MM.1S (cell line): ENCODE measurements around the gene ADPRH.

Experiments used
- DNase-seq: peaks from one replicate; pipeline ENCODE4 v3.0.0-alpha.2; 2015
- H2AFZ ChIP-seq: fragments of 300-600 bp; sonication (generic); 2 replicates; pipeline ENCODE4 v1.6.0; 2016; ENCODE audit warnings: antibody characterized with exemption, low read length
- H3F3A ChIP-seq: fragments of 300-600 bp; sonication (generic); 2 replicates; pipeline ENCODE4 v1.6.1; 2016; ENCODE audit warnings: mild to moderate bottlenecking, antibody characterized with exemption, low read length, moderate library complexity, mixed read lengths; ENCODE audit not compliant: insufficient read depth
- H3K27ac ChIP-seq: fragments of 300-600 bp; sonication (generic); 2 replicates; pipeline ENCODE4 v1.5.1; 2016; ENCODE audit warnings: mild to moderate bottlenecking, low read length
- H3K27me3 ChIP-seq: fragments of 300-600 bp; sonication (generic); replicated peaks from 2 replicates; pipeline ENCODE4 v1.6.0; 2016; ENCODE audit warnings: low read length; ENCODE audit not compliant: insufficient read depth
- H3K36me3 ChIP-seq: fragments of 300-600 bp; sonication (generic); replicated peaks from 2 replicates; pipeline ENCODE4 v1.6.1; 2016; ENCODE audit warnings: mild to moderate bottlenecking, low read length, mixed read lengths; ENCODE audit not compliant: insufficient read depth
- H3K4me1 ChIP-seq: fragments of 300-600 bp; sonication (generic); 2 replicates; pipeline ENCODE4 v1.6.1; 2016; ENCODE audit warnings: low read length, mixed read lengths
- H3K4me2 ChIP-seq: fragments of 300-600 bp; sonication (generic); 2 replicates; pipeline ENCODE4 v1.6.0; 2016; ENCODE audit warnings: low read depth, low read length
- H3K4me3 ChIP-seq: fragments of 300-600 bp; sonication (generic); 2 replicates; pipeline ENCODE4 v1.5.1; 2016; ENCODE audit warnings: low read length, mixed read lengths
- H3K79me2 ChIP-seq: fragments of 300-600 bp; sonication (generic); 2 replicates; pipeline ENCODE4 v1.6.1; 2016; ENCODE audit warnings: mixed run types, low read length, mixed read lengths
- H3K9ac ChIP-seq: fragments of 300-600 bp; sonication (generic); 2 replicates; pipeline ENCODE4 v1.6.1; 2016; ENCODE audit warnings: low read length, mixed read lengths
- H3K9me2 ChIP-seq: fragments of 300-600 bp; sonication (generic); replicated peaks from 2 replicates; pipeline ENCODE4 v1.6.1; 2016; ENCODE audit warnings: mild to moderate bottlenecking, low read length, mixed read lengths; ENCODE audit not compliant: insufficient read depth
- H3K9me3 ChIP-seq: fragments of 300-600 bp; sonication (generic); replicated peaks from 2 replicates; pipeline ENCODE4 v1.6.1; 2016; ENCODE audit warnings: mild to moderate bottlenecking, low read length, mixed read lengths; ENCODE audit not compliant: insufficient read depth
- H4K20me1 ChIP-seq: fragments of 300-600 bp; sonication (generic); 2 replicates; pipeline ENCODE4 v1.6.1; 2016; ENCODE audit warnings: mild to moderate bottlenecking, low read length, moderate library complexity, mixed read lengths; ENCODE audit not compliant: insufficient read depth
- EZH2 ChIP-seq: fragments of 300-600 bp; sonication (generic); optimal IDR thresholded peaks from 2 replicates; pipeline ENCODE3; 2017; ENCODE audit warnings: low read depth, mild to moderate bottlenecking, antibody characterized with exemption, low read length, mixed read lengths
- EZH2phosphoT487 ChIP-seq: fragments of 300-600 bp; sonication (generic); IDR thresholded peaks from 2 replicates; pipeline ENCODE4 v1.6.1; 2018; ENCODE audit warnings: antibody characterized with exemption, low read length
- TF ChIP-seq, protein P1 (sequence below): fragments of 300-600 bp; sonication (generic); IDR thresholded peaks from 2 replicates; pipeline ENCODE4 v1.5.1; 2016; ENCODE audit warnings: antibody characterized with exemption, low read length, mixed read lengths

Gene ADPRH

DNA sequence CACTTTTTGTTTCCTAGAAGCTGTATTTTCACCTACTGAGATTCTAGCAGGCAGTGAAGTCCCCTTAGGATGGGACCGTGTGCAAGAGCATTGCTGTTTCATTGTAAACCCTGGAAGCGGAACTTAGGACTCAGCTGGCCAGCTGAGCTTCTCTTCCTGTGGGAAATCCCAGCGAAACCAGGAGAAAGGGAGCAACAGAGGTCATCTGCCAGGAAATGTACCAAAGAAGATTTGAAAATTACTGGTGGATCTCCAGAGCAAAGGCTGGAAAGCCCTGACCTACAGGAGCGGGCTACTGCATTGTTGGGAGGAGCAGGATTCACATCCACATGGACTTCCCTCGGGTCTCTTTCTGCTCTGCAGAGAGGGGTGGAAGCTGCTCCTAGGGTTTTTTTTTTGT lies 7.6 kb upstream of the ADPRH start:
- Histone ChIP-seq H3K4me1 (0 out of 2 replicates have a peak, but pooled peaks cover 7% of the 10 kb centered on the region), H2AFZ (no peak overlapping the region), H3K9me2 (no peaks in the 10 kb centered on the region), H3K79me2 (no peaks in the 10 kb centered on the region), H3K36me3 (no peaks in the 10 kb centered on the region), H4K20me1 (no peaks in the 10 kb centered on the region), H3K27ac (no peak overlapping the region), H3K4me3 (no peak overlapping the region), H3F3A (no peaks in the 10 kb centered on the region), H3K4me2 (no peak overlapping the region), H3K9ac (no peak overlapping the region), H3K27me3 (no peaks in the 10 kb centered on the region), H3K9me3 (no peaks in the 10 kb centered on the region)
- no peak for TF ChIP-seq EZH2phosphoT487
- no peak for TF ChIP-seq EZH2
- TF ChIP-seq, protein P1, sequence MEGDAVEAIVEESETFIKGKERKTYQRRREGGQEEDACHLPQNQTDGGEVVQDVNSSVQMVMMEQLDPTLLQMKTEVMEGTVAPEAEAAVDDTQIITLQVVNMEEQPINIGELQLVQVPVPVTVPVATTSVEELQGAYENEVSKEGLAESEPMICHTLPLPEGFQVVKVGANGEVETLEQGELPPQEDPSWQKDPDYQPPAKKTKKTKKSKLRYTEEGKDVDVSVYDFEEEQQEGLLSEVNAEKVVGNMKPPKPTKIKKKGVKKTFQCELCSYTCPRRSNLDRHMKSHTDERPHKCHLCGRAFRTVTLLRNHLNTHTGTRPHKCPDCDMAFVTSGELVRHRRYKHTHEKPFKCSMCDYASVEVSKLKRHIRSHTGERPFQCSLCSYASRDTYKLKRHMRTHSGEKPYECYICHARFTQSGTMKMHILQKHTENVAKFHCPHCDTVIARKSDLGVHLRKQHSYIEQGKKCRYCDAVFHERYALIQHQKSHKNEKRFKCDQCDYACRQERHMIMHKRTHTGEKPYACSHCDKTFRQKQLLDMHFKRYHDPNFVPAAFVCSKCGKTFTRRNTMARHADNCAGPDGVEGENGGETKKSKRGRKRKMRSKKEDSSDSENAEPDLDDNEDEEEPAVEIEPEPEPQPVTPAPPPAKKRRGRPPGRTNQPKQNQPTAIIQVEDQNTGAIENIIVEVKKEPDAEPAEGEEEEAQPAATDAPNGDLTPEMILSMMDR, result no peak
- DNase-seq, result no peak

DNA sequence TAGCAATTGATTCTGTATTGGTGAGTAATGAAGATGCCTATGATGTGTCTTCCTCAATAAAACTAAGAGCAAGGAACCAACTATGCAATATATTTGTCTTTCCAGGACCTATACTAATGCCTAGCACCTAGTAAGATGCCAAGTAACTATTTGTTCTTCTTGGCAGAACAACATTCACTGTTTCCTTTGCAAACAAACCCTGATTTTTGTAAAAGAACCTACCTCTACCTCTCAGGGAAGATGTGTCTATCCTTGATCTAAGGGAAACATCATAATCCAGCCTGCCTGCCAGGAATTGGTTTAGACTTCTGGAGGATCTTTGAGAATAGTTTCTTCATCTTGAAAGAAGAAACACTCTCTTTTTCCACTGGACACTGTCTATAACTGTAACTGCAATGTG lies 3.8 kb upstream of the ADPRH start:
- H3K4me2 ChIP-seq, result no peak overlapping the region
- no peak overlapping the region for H3K27ac ChIP-seq

DNA sequence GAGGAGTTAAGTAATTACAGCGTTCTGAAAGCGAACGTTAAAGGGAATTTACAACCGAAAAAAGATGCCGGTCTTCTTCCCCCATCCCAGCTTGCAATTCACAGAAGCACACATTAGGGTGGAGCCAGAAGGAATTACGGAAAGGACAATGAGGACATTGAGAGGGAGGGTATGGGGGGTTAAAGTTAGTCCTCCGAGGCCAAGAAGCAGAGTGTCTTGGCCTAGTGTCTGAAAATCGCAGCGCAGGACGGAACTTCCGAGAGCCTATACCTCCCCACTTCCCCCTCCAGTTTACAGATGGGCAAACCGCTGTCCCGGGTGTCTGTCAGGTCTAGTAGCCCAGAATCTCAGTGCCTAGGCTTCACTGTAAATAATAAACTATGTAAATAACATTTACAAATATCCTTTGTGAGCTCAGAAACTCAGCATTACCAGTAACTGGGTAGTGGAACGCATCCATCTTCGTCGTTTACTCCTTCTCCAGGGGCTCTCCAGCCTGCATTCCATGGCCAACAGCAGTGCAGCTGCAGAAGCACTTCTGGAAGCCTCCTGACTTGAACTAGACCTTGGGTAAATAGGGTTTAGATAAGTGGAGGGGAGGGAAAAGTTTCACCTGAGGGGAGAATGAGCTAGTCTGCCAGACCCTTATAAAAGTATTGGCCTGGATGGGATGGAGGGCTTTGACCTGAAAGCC lies 922 bp downstream of the ADPRH start:
- H3K4me2 ChIP-seq, result peak overlapping the region; percentile 75
- DNase-seq, result no peak
- H4K20me1 ChIP-seq, result no peaks in the 10 kb centered on the region
- H3K9me3 ChIP-seq, result no peaks in the 10 kb centered on the region
- no peaks in the 10 kb centered on the region for H3K27me3 ChIP-seq
- no peak overlapping the region; the same call in 1 of the 2 replicates for H3K9ac ChIP-seq
- H2AFZ ChIP-seq, result peak overlapping the region; percentile 82
- no peaks in the 10 kb centered on the region for H3K9me2 ChIP-seq
- TF ChIP-seq EZH2phosphoT487 (no peak), EZH2 (no peak)
- TF ChIP-seq, protein P1, result no peak
- no peaks in the 10 kb centered on the region for H3K36me3 ChIP-seq
- peaks cover 3% of the 10 kb centered on the region; the same call in 1 of the 2 replicates for H3F3A ChIP-seq
- no peak overlapping the region for H3K27ac ChIP-seq
- no peaks in the 10 kb centered on the region for H3K79me2 ChIP-seq
- H3K4me1 ChIP-seq, result no peaks in the 10 kb centered on the region
- peak overlapping the region; percentile 62 for H3K4me3 ChIP-seq

More for the DNA sequence above, 3.8 kb upstream of the ADPRH start:
- no peak overlapping the region for H3K4me3 ChIP-seq
- no peak overlapping the region for H2AFZ ChIP-seq
- no peaks in the 10 kb centered on the region for H3K4me1 ChIP-seq
- H3K9me2 ChIP-seq, result no peaks in the 10 kb centered on the region
- no peaks in the 10 kb centered on the region for H3K36me3 ChIP-seq
- DNase-seq, result no peak
- H3K27me3 ChIP-seq, result no peaks in the 10 kb centered on the region
- peaks cover 3% of the 10 kb centered on the region; the same call in 1 of the 2 replicates for H3F3A ChIP-seq
- no peak for TF ChIP-seq EZH2phosphoT487
- TF ChIP-seq EZH2, result no peak
- TF ChIP-seq, protein P1, result no peak
- H4K20me1 ChIP-seq, result no peaks in the 10 kb centered on the region
- H3K9me3 ChIP-seq, result no peaks in the 10 kb centered on the region
- no peaks in the 10 kb centered on the region for H3K79me2 ChIP-seq
- H3K9ac ChIP-seq, result no peak overlapping the region
